WTC11 (cell line): ENCODE results near the gene DGKK. TPM values are rescaled to one million over a fixed set of nuclear protein-coding genes. Genes with fewer than 3 reads are reported as not detected.

Source experiments
- ATAC-seq: fragments of 200-7000 bp; cut with Tn5 transposase; 2 replicates; pipeline ENCODE4 v1.10.0; 2021; ENCODE audit warnings: mild to moderate bottlenecking, moderate library complexity
- CTCF ChIA-PET: fragments of 300-600 bp; sonication (Branson Sonifier 250); formaldehyde crosslinking; loops from one replicate; lab custom pipeline; 2021; ENCODE audit warnings: antibody characterized with exemption; lab: Charles Lee
- POLR2A ChIA-PET: fragments of 350-600 bp; sonication (Branson Sonifier 250); formaldehyde crosslinking; loops from one replicate; lab custom pipeline; 2021; ENCODE audit warnings: antibody characterized with exemption; lab: Charles Lee
- DNase-seq: peaks from one replicate; pipeline ENCODE4 v3.0.0; 2021; ENCODE audit warnings: low spot score
- H3K27ac Mint-ChIP-seq: 2 replicates; pipeline ENCODE4 v1.8.0; 2021; ENCODE audit warnings: mixed read lengths
- H3K27me3 Mint-ChIP-seq: 2 replicates; pipeline ENCODE4 v1.8.0; 2021; ENCODE audit warnings: low read depth, mild to moderate bottlenecking, moderate library complexity, mixed read lengths
- H3K36me3 Mint-ChIP-seq: 2 replicates; pipeline ENCODE4 v1.8.0; 2021; ENCODE audit warnings: mixed read lengths
- H3K4me1 Mint-ChIP-seq: 2 replicates; pipeline ENCODE4 v1.8.0; 2022; ENCODE audit warnings: mixed read lengths
- H3K4me3 Mint-ChIP-seq: 2 replicates; pipeline ENCODE4 v1.8.0; 2021; ENCODE audit warnings: mild to moderate bottlenecking, moderate library complexity, mixed read lengths
- H3K9me3 Mint-ChIP-seq: 2 replicates; pipeline ENCODE4 v1.8.0; 2021; ENCODE audit warnings: mixed read lengths
- CBFB ChIP-seq: sonication (generic); formaldehyde crosslinking; IDR thresholded peaks from 2 replicates; pipeline ENCODE4 v1.8.1; 2022; ENCODE audit warnings: mild to moderate bottlenecking, low read depth, missing genetic modification reagents
- EMX1 ChIP-seq: fragments of 250-450 bp; sonication (Bioruptor Pico); IDR thresholded peaks from 2 replicates; pipeline ENCODE4 v1.8.0; 2021; ENCODE audit warnings: mild to moderate bottlenecking
- ETV6 ChIP-seq: sonication (generic); formaldehyde crosslinking; IDR thresholded peaks from 2 replicates; pipeline ENCODE4 v1.8.1; 2022; ENCODE audit warnings: mild to moderate bottlenecking, missing genetic modification reagents
- FOXK1 ChIP-seq: sonication (generic); formaldehyde crosslinking; IDR thresholded peaks from 2 replicates; pipeline ENCODE4 v1.8.0; 2022; ENCODE audit warnings: mild to moderate bottlenecking, moderate library complexity, missing genetic modification reagents
- KAT7 ChIP-seq: sonication (generic); formaldehyde crosslinking; IDR thresholded peaks from 2 replicates; pipeline ENCODE4 v1.8.1; 2023; ENCODE audit warnings: missing genetic modification reagents, mild to moderate bottlenecking, borderline replicate concordance
- MYBL2 ChIP-seq: sonication (generic); formaldehyde crosslinking; IDR thresholded peaks from 2 replicates; pipeline ENCODE4 v1.8.1; 2023; ENCODE audit warnings: mild to moderate bottlenecking, moderate library complexity, missing genetic modification reagents
- NFATC4 ChIP-seq: fragments of 250-450 bp; sonication (Bioruptor Pico); IDR thresholded peaks from 2 replicates; pipeline ENCODE4 v1.9.0; 2021; ENCODE audit warnings: mild to moderate bottlenecking
- NFYB ChIP-seq: sonication (generic); formaldehyde crosslinking; conservative IDR thresholded peaks from 2 replicates; pipeline ENCODE4 v1.8.0; 2022; ENCODE audit warnings: low read depth, missing genetic modification reagents
- NR2C2 ChIP-seq: sonication (generic); formaldehyde crosslinking; IDR thresholded peaks from 2 replicates; pipeline ENCODE4 v1.8.0; 2022; ENCODE audit warnings: mild to moderate bottlenecking, missing genetic modification reagents
- NR3C1 ChIP-seq: sonication (generic); formaldehyde crosslinking; conservative IDR thresholded peaks from 2 replicates; pipeline ENCODE4 v1.8.1; 2023; ENCODE audit warnings: low read depth, mild to moderate bottlenecking, missing genetic modification reagents
- SMAD3 ChIP-seq: sonication (generic); formaldehyde crosslinking; IDR thresholded peaks from 2 replicates; pipeline ENCODE4 v1.8.0; 2022; ENCODE audit warnings: missing genetic modification reagents, mild to moderate bottlenecking, borderline replicate concordance
- SOX15 ChIP-seq: fragments of 250-450 bp; sonication (Bioruptor Pico); IDR thresholded peaks from 2 replicates; pipeline ENCODE4 v1.9.0; 2021; ENCODE audit warnings: mild to moderate bottlenecking
- TP53 ChIP-seq: sonication (generic); formaldehyde crosslinking; IDR thresholded peaks from 2 replicates; pipeline ENCODE4 v1.8.1; 2023; ENCODE audit warnings: mild to moderate bottlenecking, missing genetic modification reagents
- ZNF121 ChIP-seq: sonication (generic); formaldehyde crosslinking; IDR thresholded peaks from 2 replicates; pipeline ENCODE4 v1.8.0; 2023; ENCODE audit warnings: missing genetic modification reagents
- ZNF138 ChIP-seq: sonication (generic); formaldehyde crosslinking; conservative IDR thresholded peaks from 2 replicates; pipeline ENCODE4 v1.8.1; 2022; ENCODE audit warnings: mild to moderate bottlenecking, moderate library complexity, missing genetic modification reagents
- ZNF219 ChIP-seq: sonication (generic); formaldehyde crosslinking; IDR thresholded peaks from 2 replicates; pipeline ENCODE4 v1.8.0; 2023; ENCODE audit warnings: missing genetic modification reagents, mild to moderate bottlenecking, borderline replicate concordance
- ZNF263 ChIP-seq: sonication (generic); formaldehyde crosslinking; IDR thresholded peaks from 2 replicates; pipeline ENCODE4 v1.8.1; 2022; ENCODE audit warnings: low read depth, mild to moderate bottlenecking, moderate library complexity, missing genetic modification reagents
- total RNA-seq: library from RNA; stranded (reverse); gene quantifications from 3 replicates; pipeline ENCODE4 v1.2.3, GENCODE V29; 2021
- TF ChIP-seq, protein P1 (sequence below): sonication (generic); formaldehyde crosslinking; IDR thresholded peaks from 2 replicates; pipeline ENCODE4 v1.8.0; 2022; ENCODE audit warnings: mild to moderate bottlenecking, missing genetic modification reagents
- TF ChIP-seq, protein P2 (sequence below): sonication (generic); formaldehyde crosslinking; IDR thresholded peaks from 2 replicates; pipeline ENCODE4 v1.8.0; 2022; ENCODE audit warnings: mild to moderate bottlenecking, missing genetic modification reagents
- TF ChIP-seq, protein P3 (sequence below): sonication (generic); formaldehyde crosslinking; IDR thresholded peaks from 2 replicates; pipeline ENCODE4 v1.8.1; 2023; ENCODE audit warnings: mild to moderate bottlenecking, missing genetic modification reagents
- TF ChIP-seq, protein P4 (sequence below): sonication (generic); formaldehyde crosslinking; IDR thresholded peaks from 2 replicates; pipeline ENCODE4 v1.8.1; 2022; ENCODE audit warnings: missing genetic modification reagents, borderline replicate concordance
- TF ChIP-seq, protein P5 (sequence below): sonication (generic); formaldehyde crosslinking; IDR thresholded peaks from 2 replicates; pipeline ENCODE4 v1.8.1; 2022; ENCODE audit warnings: low read depth, missing genetic modification reagents, borderline replicate concordance
- TF ChIP-seq, protein P6 (sequence below): sonication (generic); formaldehyde crosslinking; conservative IDR thresholded peaks from 2 replicates; pipeline ENCODE4 v1.8.1; 2023; ENCODE audit warnings: mild to moderate bottlenecking, low read depth, missing genetic modification reagents, moderate library complexity
- TF ChIP-seq, protein P7 (sequence below): sonication (generic); formaldehyde crosslinking; IDR thresholded peaks from 2 replicates; pipeline ENCODE4 v1.8.1; 2022; ENCODE audit warnings: mild to moderate bottlenecking, missing genetic modification reagents, moderate library complexity, borderline replicate concordance
- TF ChIP-seq, protein P8 (sequence below): sonication (generic); formaldehyde crosslinking; IDR thresholded peaks from 2 replicates; pipeline ENCODE4 v1.8.1; 2022; ENCODE audit warnings: low read depth, mild to moderate bottlenecking, moderate library complexity, missing genetic modification reagents, borderline replicate concordance

Gene DGKK
- total RNA-seq, 1 experiment from 2014 or later, result 1.9 TPM

DNA sequence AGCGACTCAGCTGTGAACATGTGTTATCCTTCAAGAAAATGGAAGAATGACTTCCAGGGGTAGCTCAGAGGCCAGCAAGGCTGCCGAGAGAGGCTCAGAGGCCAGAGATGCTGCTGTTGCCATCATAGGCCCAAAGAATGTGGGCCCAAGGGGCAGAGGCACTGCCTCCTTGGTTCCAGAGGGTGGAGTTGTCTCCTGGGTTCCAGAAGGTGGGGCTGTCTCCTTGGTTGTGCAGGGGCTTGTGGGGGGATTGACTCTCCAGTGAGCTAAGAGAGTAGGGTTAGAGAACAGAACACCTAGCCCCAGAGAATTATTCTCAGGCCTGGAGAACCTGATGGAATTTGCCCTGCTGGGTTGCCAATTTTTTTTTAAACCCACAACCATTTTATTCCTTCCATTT lies 62.6 kb downstream of the DGKK start (continued):
- TF ChIP-seq, protein P1, sequence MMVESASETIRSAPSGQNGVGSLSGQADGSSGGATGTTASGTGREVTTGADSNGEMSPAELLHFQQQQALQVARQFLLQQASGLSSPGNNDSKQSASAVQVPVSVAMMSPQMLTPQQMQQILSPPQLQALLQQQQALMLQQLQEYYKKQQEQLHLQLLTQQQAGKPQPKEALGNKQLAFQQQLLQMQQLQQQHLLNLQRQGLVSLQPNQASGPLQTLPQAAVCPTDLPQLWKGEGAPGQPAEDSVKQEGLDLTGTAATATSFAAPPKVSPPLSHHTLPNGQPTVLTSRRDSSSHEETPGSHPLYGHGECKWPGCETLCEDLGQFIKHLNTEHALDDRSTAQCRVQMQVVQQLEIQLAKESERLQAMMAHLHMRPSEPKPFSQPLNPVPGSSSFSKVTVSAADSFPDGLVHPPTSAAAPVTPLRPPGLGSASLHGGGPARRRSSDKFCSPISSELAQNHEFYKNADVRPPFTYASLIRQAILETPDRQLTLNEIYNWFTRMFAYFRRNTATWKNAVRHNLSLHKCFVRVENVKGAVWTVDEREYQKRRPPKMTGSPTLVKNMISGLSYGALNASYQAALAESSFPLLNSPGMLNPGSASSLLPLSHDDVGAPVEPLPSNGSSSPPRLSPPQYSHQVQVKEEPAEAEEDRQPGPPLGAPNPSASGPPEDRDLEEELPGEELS (CRISPR knock-in tag), result no peak
- TF ChIP-seq, protein P2, sequence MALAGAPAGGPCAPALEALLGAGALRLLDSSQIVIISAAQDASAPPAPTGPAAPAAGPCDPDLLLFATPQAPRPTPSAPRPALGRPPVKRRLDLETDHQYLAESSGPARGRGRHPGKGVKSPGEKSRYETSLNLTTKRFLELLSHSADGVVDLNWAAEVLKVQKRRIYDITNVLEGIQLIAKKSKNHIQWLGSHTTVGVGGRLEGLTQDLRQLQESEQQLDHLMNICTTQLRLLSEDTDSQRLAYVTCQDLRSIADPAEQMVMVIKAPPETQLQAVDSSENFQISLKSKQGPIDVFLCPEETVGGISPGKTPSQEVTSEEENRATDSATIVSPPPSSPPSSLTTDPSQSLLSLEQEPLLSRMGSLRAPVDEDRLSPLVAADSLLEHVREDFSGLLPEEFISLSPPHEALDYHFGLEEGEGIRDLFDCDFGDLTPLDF (CRISPR knock-in tag), result no peak
- TF ChIP-seq ZNF138 (CRISPR knock-in tag) (no peak), NR3C1 (CRISPR knock-in tag) (no peak), SOX15 (CRISPR knock-in tag) (no peak), KAT7 (CRISPR knock-in tag) (no peak), NFYB (no peak), NR2C2 (CRISPR knock-in tag) (no peak), ZNF263 (no peak)
- TF ChIP-seq, protein P3, sequence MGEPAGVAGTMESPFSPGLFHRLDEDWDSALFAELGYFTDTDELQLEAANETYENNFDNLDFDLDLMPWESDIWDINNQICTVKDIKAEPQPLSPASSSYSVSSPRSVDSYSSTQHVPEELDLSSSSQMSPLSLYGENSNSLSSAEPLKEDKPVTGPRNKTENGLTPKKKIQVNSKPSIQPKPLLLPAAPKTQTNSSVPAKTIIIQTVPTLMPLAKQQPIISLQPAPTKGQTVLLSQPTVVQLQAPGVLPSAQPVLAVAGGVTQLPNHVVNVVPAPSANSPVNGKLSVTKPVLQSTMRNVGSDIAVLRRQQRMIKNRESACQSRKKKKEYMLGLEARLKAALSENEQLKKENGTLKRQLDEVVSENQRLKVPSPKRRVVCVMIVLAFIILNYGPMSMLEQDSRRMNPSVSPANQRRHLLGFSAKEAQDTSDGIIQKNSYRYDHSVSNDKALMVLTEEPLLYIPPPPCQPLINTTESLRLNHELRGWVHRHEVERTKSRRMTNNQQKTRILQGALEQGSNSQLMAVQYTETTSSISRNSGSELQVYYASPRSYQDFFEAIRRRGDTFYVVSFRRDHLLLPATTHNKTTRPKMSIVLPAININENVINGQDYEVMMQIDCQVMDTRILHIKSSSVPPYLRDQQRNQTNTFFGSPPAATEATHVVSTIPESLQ (CRISPR knock-in tag), result no peak
- TF ChIP-seq, protein P4, sequence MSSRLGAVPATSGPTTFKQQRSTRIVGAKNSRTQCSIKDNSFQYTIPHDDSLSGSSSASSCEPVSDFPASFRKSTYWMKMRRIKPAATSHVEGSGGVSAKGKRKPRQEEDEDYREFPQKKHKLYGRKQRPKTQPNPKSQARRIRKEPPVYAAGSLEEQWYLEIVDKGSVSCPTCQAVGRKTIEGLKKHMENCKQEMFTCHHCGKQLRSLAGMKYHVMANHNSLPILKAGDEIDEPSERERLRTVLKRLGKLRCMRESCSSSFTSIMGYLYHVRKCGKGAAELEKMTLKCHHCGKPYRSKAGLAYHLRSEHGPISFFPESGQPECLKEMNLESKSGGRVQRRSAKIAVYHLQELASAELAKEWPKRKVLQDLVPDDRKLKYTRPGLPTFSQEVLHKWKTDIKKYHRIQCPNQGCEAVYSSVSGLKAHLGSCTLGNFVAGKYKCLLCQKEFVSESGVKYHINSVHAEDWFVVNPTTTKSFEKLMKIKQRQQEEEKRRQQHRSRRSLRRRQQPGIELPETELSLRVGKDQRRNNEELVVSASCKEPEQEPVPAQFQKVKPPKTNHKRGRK (CRISPR knock-in tag), result no peak
- TF ChIP-seq, protein P5, sequence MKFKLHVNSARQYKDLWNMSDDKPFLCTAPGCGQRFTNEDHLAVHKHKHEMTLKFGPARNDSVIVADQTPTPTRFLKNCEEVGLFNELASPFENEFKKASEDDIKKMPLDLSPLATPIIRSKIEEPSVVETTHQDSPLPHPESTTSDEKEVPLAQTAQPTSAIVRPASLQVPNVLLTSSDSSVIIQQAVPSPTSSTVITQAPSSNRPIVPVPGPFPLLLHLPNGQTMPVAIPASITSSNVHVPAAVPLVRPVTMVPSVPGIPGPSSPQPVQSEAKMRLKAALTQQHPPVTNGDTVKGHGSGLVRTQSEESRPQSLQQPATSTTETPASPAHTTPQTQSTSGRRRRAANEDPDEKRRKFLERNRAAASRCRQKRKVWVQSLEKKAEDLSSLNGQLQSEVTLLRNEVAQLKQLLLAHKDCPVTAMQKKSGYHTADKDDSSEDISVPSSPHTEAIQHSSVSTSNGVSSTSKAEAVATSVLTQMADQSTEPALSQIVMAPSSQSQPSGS, result no peak
- TF ChIP-seq, protein P6, sequence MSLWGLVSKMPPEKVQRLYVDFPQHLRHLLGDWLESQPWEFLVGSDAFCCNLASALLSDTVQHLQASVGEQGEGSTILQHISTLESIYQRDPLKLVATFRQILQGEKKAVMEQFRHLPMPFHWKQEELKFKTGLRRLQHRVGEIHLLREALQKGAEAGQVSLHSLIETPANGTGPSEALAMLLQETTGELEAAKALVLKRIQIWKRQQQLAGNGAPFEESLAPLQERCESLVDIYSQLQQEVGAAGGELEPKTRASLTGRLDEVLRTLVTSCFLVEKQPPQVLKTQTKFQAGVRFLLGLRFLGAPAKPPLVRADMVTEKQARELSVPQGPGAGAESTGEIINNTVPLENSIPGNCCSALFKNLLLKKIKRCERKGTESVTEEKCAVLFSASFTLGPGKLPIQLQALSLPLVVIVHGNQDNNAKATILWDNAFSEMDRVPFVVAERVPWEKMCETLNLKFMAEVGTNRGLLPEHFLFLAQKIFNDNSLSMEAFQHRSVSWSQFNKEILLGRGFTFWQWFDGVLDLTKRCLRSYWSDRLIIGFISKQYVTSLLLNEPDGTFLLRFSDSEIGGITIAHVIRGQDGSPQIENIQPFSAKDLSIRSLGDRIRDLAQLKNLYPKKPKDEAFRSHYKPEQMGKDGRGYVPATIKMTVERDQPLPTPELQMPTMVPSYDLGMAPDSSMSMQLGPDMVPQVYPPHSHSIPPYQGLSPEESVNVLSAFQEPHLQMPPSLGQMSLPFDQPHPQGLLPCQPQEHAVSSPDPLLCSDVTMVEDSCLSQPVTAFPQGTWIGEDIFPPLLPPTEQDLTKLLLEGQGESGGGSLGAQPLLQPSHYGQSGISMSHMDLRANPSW (CRISPR knock-in tag), result no peak
- TF ChIP-seq, all 79 proteins: peak for 0

DNA sequence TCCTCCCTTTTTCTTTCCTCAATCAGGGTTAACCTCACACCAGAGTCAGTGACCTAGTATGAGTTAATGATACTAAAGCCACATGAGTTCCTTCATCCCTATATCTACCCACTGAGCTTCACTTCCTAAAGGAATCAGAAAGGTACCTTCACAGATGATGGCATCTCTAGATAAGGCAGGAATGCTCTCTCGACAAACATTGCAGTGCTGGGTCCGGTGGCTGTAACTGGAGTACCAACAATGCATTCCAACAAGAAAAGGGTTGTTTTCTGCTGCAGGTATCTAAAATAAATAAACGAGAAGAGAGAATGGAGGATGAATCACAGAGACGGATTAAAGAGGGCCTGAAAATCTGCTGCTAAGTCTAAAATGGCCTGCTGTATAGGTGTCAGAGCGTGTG lies 66.7 kb downstream of the DGKK start:
- Mint-ChIP-seq H3K27me3 (no peaks in the 10 kb centered on the region), H3K9me3 (no peaks in the 10 kb centered on the region), H3K27ac (no peak overlapping the region), H3K4me3 (no peak overlapping the region), H3K36me3 (0 out of 2 replicates have a peak, but pooled peaks cover 2% of the 10 kb centered on the region), H3K4me1 (no peaks in the 10 kb centered on the region)
- ATAC-seq, result no peak
- TF ChIP-seq TP53 (CRISPR knock-in tag), result no peak
- TF ChIP-seq, protein P7, sequence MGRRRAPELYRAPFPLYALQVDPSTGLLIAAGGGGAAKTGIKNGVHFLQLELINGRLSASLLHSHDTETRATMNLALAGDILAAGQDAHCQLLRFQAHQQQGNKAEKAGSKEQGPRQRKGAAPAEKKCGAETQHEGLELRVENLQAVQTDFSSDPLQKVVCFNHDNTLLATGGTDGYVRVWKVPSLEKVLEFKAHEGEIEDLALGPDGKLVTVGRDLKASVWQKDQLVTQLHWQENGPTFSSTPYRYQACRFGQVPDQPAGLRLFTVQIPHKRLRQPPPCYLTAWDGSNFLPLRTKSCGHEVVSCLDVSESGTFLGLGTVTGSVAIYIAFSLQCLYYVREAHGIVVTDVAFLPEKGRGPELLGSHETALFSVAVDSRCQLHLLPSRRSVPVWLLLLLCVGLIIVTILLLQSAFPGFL (CRISPR knock-in tag), result no peak
- TF ChIP-seq FOXK1 (CRISPR knock-in tag), result no peak
- TF ChIP-seq, protein P8, sequence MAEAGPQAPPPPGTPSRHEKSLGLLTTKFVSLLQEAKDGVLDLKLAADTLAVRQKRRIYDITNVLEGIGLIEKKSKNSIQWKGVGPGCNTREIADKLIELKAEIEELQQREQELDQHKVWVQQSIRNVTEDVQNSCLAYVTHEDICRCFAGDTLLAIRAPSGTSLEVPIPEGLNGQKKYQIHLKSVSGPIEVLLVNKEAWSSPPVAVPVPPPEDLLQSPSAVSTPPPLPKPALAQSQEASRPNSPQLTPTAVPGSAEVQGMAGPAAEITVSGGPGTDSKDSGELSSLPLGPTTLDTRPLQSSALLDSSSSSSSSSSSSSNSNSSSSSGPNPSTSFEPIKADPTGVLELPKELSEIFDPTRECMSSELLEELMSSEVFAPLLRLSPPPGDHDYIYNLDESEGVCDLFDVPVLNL, result no peak
- no peak for TF ChIP-seq ZNF219 (CRISPR knock-in tag)
- no peak for TF ChIP-seq NFYB
- TF ChIP-seq EMX1 (CRISPR knock-in tag), result no peak
- no peak for TF ChIP-seq ZNF121 (CRISPR knock-in tag)
- TF ChIP-seq NR3C1 (CRISPR knock-in tag), result no peak
- no peak for TF ChIP-seq MYBL2
- no peak for TF ChIP-seq NFATC4 (CRISPR knock-in tag)
- no peak for TF ChIP-seq SMAD3
- no peak for TF ChIP-seq ETV6 (CRISPR knock-in tag)
- no peak for TF ChIP-seq CBFB
- no peak for DNase-seq
- CTCF ChIA-PET, result no interaction called here
- POLR2A ChIA-PET, result no interaction called here
